Measurements from ENCODE around the gene SSR1.

The SSR1 gene

GRCh38 chr6:7230956-7231713 lies 81.9 kb downstream of the SSR1 start:
- DNase-seq (ENCODE audit: low read depth in 2 of 2) = no peak
- TF ChIP-seq, protein P1, sequence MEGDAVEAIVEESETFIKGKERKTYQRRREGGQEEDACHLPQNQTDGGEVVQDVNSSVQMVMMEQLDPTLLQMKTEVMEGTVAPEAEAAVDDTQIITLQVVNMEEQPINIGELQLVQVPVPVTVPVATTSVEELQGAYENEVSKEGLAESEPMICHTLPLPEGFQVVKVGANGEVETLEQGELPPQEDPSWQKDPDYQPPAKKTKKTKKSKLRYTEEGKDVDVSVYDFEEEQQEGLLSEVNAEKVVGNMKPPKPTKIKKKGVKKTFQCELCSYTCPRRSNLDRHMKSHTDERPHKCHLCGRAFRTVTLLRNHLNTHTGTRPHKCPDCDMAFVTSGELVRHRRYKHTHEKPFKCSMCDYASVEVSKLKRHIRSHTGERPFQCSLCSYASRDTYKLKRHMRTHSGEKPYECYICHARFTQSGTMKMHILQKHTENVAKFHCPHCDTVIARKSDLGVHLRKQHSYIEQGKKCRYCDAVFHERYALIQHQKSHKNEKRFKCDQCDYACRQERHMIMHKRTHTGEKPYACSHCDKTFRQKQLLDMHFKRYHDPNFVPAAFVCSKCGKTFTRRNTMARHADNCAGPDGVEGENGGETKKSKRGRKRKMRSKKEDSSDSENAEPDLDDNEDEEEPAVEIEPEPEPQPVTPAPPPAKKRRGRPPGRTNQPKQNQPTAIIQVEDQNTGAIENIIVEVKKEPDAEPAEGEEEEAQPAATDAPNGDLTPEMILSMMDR (IDR thresholded peaks at IDR 0.05; ENCODE audit: low read depth, low read length) = no peak
- H3K4me3 ChIP-seq (replicated peaks in 1 of 2; ENCODE audit: low read depth in 2 of 2, low read length in 2 of 2) = no peak overlapping the region

GRCh38 chr6:7230327-7230691 lies 82.7 kb downstream of the SSR1 start:
- TF ChIP-seq, protein P1 (IDR thresholded peaks at IDR 0.05; ENCODE audit: low read depth, low read length) = no peak
- no peak overlapping the region for H3K4me3 ChIP-seq (replicated peaks in 1 of 2; ENCODE audit: low read depth in 2 of 2, low read length in 2 of 2)
- no peak for DNase-seq (ENCODE audit: low read depth in 2 of 2)

GRCh38 chr6:7229376-7230326 lies 83.3 kb downstream of the SSR1 start:
- TF ChIP-seq, protein P1 (IDR thresholded peaks at IDR 0.05; ENCODE audit: low read depth, low read length) = no peak
- no peak overlapping the region for H3K4me3 ChIP-seq (replicated peaks in 1 of 2; ENCODE audit: low read depth in 2 of 2, low read length in 2 of 2)
- DNase-seq (ENCODE audit: low read depth in 2 of 2) = no peak

- TF ChIP-seq, protein P1 (IDR thresholded peaks at IDR 0.05; ENCODE audit: low read depth, low read length) = no peak
- no peak overlapping the region for H3K4me3 ChIP-seq (replicated peaks in 1 of 2; ENCODE audit: low read depth in 2 of 2, low read length in 2 of 2)
- no peak for DNase-seq (ENCODE audit: low read depth in 2 of 2)
Observed at GRCh38 chr6:7228662-7229375, 84.2 kb downstream of the SSR1 start.

DNA sequence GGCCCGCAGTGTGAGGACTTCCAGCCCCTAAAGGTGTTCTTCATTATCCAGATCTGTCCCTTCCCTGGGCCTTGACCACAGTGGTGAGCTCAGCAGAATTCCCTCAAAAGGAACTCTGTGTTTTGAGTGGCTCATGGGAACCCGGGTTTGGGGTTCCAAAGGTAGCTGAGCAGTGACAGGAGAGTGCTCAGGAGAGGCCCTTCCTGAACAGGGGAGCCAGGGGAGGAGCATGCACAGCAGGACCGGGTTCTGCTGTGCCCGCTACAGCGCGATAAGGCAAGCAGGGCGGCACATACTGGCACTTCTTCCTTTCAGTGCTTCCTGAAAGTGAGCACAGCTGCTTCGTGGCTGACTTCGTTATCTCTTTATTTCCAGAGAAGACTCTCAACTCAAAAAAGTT lies 88.3 kb downstream of the SSR1 start:
- TF ChIP-seq, protein P1 (IDR thresholded peaks at IDR 0.05; ENCODE audit: low read depth, low read length) = no peak

DNA sequence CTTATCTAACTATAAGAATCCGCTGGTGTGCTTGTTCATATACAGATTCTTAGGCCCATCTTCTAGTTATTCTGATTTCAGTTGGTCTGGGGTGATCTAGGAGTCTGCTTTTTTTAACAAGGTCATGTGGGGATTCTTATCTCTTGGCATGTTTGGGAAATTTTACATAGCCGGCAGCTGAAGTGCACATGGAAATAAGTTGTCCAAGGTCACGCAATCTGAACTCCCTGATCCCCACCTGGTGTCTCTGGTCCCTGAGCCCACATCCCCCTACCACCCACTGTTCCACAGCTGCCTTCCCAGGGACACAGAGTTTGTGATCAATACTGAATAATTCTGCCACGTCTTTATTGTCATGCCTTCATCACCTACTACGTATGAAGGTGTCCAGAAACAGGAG lies 90.8 kb downstream of the SSR1 start:
- TF ChIP-seq, protein P1 (IDR thresholded peaks at IDR 0.05; ENCODE audit: low read depth, low read length) = no peak
- no peak overlapping the region for H3K4me3 ChIP-seq (replicated peaks in 1 of 2; ENCODE audit: low read depth in 2 of 2, low read length in 2 of 2)
- DNase-seq (ENCODE audit: low read depth in 2 of 2) = no peak

More for the DNA sequence above, 88.3 kb downstream of the SSR1 start:
- DNase-seq (ENCODE audit: low read depth in 2 of 2) = no peak
- no peak overlapping the region for H3K4me3 ChIP-seq (replicated peaks in 1 of 2; ENCODE audit: low read depth in 2 of 2, low read length in 2 of 2)
